Hematopoietic multipotent progenitor cell (in vitro differentiated cells): ENCODE results near the gene PIK3C2B. TPM values are rescaled to one million over a fixed set of nuclear protein-coding genes. Genes with fewer than 3 reads are reported as not detected.
A peak's percentile ranks its signal among the peaks of the same experiment; 100 is the strongest.

ENCODE experiments used
- DNase-seq, 3 donors: peaks; one replicate each; pipeline ENCODE4 v3.0.0-alpha.2; 2011 to 2015; ENCODE audit warnings: low read depth in 2 of 3, low spot score in 2 of 3
- total RNA-seq: library from RNA; depleted of rRNA; stranded (reverse); fragments of >200 nt; gene quantifications from one replicate; pipeline ENCODE4 v1.2.3, GENCODE V29; 2012

Gene PIK3C2B
- total RNA-seq, 1 donor = 32.6 TPM

DNA sequence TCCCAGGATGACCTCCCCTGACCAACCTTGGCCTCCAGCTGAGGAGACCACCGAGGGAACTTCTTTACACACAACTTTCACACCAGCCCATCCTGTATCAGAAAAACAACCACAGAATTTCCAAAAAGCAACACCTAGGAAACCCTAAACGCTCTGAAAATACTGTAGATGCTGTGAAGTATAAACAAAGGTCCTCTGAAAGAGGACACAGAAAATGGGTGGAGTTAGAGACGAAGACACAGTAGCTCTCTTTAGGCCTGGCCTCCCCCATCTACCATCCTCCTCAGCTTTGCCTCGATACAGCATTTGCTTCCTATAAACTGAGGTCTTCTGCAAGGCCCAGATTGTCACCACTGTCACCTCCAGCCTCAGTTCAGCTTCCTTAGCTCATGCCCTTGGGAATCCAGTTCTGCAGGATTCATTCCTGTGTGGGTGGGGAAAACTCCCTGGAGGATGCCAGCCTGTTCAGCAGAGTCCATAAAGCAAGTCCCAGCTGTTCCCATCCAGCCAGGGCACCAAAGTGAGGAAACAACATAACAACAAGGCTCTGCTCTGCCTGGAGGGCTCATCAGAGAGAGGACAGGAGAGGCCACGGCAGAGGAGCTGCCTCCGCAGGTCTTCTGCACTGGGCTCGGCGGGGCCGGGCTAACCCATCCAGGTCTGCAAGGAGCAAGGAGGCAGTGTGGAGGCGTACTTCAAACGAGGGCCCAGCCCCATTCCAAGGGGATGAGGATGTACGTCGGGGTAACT, 15.0 kb downstream of the PIK3C2B start:
- DNase-seq = no peak

DNA sequence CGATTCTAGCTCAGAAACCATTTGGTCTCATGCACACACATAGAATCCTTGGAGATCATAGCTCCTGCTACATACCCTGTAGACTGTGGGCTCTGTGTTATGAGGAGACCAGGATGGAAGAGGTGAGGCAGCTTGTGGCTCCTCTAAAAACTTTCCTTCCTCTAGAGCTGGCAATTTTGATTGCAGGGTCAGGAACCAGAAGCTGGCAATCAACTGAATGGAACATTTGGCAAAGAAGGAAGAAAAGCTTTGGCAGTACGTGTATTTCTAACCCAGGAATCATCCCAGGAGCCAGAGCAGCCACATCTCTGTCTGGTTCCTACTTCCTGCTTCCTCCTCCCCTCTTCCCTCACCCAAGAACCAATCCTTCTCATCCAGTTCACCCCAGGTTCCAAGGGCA, 15.7 kb downstream of the PIK3C2B start:
- DNase-seq = no peak

DNA sequence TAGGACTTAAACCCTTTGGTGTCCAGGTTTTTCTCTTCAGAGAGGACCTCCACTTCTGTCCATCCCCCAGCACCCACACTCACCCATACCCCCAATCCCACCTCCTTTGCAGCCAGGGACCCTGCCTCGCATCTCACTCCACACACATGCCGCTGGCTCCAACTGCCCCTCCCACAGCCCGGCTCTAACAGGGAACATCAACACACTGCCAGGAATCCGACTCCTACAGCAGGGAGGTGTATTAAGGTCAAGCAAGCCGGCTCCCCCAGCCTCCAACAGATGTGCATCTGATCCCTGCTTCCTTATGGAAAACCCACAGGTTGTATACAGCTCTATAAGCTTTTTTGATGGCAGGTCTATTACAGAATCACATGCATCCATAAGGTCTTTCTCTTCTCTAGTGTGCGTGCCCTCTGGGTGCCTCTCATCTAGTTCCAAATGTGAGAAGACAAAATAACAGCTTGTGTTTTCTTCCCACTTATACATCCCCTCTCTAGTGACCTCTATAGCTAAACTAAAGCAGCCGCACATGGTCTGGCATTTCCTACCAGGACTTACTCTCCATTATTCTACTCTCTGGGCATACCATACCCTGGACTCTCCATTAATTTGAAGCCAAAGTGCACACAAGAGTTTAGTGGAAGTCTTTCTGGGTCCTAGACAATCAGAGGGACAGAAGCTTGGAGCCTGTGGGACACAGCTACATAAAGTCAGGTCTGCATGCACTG, 16.3 kb downstream of the PIK3C2B start:
- no peak for DNase-seq

DNA sequence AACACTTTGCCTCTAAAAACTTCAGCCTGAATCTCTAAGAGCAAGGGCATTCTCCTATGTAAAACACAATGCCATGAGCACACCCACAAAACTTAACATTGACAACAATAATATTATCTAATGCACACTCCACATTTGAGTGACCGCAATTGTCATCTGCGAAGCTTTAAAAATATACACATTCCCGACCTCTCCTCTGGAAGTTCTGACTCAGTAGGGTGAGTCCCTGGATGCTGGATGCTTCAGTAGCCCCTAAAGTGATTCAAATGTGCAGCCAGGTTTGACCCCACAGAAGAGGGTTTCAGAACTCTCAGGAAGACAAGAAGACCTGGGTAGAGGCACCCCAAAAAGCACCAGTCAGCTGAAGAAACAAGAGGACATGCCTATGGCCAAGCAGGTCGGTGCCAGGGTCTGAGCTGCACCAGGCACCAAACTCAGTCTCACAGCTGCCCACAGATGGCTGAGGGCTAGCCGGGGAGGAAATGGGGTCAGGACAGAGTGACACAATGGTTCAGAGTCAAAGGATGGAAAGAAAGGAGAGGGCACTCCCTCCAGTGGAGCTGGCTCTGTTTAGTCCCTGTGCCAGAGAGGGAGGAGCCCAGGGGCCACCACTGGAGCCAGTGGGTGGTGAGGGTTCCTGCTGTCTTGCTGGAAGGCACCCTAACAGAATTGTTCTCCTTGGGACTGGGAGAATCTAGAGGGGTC, 17.4 kb downstream of the PIK3C2B start:
- DNase-seq = no peak

DNA sequence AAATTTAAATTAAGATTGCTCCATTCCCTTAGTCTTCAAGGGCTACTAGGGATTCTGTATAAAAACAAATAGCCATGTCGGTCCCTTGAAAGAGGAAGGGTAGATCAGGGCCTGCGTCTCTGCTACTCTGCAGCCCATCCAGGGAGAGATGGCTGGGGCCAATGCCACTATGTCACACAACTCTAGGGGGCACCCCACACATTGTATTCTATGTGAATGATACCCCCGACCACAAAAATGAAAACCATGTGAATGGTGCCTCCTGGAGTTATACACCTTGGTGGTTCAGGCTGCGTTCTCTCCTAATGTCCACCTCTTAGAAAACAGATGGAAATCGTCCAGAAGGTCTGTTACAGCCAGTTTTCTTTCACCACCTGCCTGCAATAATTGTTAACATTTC, 18.0 kb downstream of the PIK3C2B start:
- no peak for DNase-seq

- no peak for DNase-seq
These were observed 18.8 kb downstream of the PIK3C2B start for GRCh38 chr1:204475656-204476432.

DNA sequence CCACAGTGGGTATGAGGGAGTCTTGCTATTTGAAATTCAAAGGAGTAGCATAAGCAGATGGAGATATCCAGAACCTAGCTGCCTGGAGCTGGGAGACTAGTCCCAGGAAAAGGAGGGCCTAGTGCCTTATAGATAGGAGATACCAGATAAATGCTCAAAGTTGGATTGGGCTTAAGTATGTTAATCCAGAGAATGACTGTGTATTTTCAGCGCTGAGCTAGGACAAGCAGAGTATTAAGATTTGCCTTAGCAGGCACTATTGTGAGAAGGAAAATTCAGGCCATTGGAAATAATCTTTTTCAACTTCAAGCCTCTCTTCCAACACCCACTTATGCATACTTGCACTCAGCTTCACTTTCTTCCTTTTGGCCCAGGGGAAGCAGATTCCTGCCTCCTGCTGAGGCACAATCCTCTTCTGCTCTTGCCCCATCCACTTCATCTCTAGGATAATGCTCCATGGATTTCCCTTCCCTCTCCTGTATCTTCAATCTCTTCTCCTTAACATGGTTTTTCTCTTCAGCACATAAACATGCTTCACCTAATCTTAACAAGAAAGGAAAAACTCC, 21.1 kb downstream of the PIK3C2B start:
- DNase-seq = no peak

DNA sequence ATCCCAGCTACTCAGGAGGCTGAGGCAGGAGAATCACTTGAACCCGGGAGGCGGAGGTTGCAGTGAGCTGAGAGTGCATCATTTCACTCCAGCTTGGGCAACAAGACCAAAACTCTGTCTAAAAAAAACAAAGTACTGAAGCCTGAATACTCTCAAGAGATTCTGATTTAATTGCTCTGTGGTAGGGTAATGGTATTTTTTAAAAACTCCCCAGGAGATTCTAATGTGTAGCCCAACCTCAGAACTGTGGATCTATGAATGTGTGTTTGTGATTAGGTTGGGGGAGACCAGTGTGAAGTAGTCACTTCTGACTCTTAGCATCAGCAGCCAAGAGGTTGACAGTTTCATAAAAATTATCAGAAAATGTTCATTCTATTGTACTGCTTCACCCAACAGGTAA, 21.9 kb downstream of the PIK3C2B start:
- no peak for DNase-seq

- DNase-seq = no peak
These were observed 22.9 kb downstream of the PIK3C2B start for GRCh38 chr1:204471687-204472086.

DNA sequence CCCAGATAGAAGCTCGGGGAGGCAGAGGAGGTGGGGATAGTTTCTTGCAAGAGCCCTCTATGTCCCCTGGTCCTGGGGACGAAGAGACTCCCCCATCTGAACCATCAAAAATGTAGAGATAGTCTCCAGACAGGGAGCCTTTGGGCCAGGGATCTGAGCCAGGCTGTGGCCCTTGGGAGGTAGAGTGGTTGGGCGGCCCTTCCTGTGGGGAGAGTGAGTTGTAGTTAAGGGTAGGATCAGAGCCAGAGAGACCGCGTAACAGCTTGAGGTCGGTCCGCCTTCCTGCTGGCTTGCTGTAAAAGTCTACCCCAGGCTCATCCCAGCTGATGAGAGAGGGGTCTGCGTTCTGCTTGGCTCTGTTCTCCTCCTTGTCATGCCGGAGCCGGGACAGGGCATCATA, 25.3 kb downstream of the PIK3C2B start:
- no peak for DNase-seq

- no peak for DNase-seq
These were observed 25.8 kb downstream of the PIK3C2B start for GRCh38 chr1:204468766-204469302.

GRCh38 chr1:204468206-204468605, 26.4 kb downstream of the PIK3C2B start:
- no peak for DNase-seq

DNA sequence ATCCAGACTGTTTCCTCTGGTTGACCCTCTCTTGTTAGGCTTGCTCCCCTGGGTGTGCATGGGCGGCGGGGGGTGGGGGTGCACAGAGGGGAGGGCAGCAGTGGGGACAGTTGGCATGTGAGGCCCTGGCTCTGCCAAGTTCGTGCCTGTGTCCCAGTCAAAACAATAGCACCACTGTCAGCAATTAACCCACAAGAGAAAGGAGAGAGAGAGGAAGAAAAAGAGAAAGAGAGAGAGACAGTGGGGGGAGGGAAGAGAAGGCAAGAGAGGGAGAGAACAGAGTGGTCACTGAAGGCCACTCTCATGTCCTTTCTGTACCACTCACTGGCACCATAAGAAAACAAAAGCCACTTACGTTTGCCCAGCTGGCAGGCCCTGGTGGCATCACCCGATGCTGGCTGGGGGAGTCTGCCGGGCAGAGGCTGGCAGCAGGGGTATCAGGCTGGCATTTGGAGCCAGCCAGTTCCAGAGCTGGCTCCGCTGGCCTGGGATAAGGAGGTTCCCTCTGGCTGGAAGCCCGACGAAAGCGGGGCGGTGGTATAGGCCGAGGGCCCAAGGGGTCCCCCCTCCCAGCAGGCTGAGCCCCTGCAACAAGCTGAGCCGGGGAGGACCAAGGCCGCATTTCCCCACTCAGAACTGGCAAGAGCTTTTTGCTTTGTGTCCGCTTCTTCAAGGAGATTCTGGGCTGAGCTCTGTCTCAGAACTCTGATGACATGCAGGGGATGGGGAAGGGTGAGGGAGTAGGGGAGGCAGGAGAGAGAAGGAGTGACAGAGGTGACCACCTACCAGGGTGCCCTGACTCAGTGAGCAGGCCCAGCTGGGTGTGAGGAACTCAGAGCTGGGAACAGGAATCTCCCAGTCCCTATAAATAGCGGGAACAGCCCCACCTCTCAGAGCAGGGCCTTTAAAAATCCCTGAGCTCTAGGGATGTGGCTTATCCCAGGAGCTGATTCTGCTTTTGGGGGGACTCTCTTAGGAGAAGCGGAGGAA, 27.9 kb downstream of the PIK3C2B start:
- DNase-seq = no peak

- DNase-seq = peak in 2 of 3 donors; percentile 82 to 83
These were observed 28.8 kb downstream of the PIK3C2B start for GRCh38 chr1:204465546-204466415.

DNA sequence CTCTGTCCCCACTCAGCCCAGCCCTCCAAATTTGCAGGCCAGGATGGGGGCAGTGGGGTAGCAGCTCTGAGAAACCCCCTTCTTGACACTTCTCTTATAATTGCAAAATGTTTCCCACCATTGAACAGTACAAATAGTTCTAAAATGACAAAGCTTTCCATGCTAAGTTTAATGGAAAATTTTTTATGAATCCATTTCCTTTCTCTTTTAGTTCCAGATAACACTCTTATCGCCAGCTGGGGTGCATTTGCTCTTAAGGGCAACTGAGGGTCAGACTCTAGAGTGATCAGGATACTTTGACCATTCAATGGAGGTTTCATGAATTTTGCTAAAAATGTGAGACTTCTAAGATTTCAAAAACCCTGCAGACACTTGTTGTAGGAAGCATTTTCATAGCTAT, 29.9 kb downstream of the PIK3C2B start:
- DNase-seq = no peak

DNA sequence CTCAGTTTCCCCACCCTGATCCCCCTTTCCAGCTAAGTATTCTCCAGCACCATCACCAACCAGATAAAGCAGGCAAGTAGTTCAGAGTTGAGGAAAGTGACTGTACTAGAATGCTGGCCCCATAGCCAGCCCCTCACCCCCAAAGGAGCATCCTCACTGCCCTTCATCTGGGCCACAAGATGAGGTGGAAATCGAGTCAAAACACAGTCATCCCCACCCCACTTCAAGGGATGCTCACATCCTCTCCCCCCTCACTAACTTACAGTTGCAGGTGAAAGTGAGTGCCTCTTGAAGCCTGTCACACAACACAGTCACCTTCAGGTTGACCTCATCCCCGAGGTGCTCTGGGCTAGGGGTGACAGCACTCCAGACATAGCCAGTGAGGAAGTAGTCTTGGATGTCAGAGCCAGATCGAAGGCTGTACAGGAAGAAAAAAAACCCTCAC, 30.4 kb downstream of the PIK3C2B start:
- DNase-seq = no peak

GRCh38 chr1:204463125-204464060, 31.2 kb downstream of the PIK3C2B start:
- DNase-seq = no peak
